ENCODE results near the gene PLA2G2A.
"Not testable (repeated sequence)": the region's sequence is repeated elsewhere in the genome, so short reads cannot be mapped to it uniquely, and the experiment has no call there.

Gene PLA2G2A

DNA sequence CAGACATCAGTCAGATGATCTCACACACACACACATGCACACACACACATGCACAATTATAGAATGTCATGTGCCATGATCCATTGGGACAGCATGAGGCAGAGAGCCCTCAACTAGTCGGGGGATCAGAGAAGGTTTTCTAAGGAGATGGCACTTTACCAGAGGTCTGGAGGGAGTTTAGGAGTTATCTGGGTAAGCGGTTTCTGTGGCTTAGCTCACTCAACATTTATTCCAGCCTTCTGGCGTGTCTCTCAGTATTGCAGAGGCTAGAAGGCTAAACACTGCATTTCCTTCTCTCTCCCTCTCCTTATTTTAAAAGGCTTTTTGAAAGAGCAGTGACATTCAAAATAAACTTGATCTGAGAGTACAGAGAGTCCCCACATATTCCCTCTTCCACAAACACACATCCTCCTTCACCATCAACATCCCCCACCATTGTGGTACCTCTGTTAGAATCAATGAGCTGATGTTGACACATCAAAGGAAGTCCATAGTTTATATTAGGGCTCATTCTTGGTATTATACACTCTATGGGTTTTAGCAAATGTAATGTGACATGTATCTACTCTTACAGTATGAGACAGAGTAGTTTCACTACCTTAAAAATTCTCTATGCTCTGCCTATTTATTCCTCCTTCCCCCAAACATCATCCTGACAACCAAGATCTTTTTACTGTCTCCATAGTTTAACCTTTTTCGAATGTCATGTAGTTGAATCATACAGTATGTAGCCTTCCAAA is 9.0 kb upstream of the PLA2G2A start:
- H3K4me1 ChIP-seq (ENCODE audit: control insufficient read depth, insufficient read depth, low read length): peaks cover 2% of the 10 kb centered on the region
- WGBS, 2 experiments: 89 to 92% methylated on average over 4 of the region's 4 CpGs
- no peaks in the 10 kb centered on the region for H3K9me3 ChIP-seq (ENCODE audit: control insufficient read depth, low read length)
- H3K36me3 ChIP-seq (ENCODE audit: control insufficient read depth, insufficient read depth, low read length): no peaks in the 10 kb centered on the region
- H3K27ac ChIP-seq (ENCODE audit: insufficient read depth, low read depth, low read length, poor library complexity, severe bottlenecking): no peak overlapping the region
- H3K27me3 ChIP-seq (ENCODE audit: control insufficient read depth, insufficient read depth, low read length, poor library complexity, severe bottlenecking): no peaks in the 10 kb centered on the region
- H3K4me3 ChIP-seq (ENCODE audit: insufficient read depth, low read depth, low read length): no peak overlapping the region

DNA sequence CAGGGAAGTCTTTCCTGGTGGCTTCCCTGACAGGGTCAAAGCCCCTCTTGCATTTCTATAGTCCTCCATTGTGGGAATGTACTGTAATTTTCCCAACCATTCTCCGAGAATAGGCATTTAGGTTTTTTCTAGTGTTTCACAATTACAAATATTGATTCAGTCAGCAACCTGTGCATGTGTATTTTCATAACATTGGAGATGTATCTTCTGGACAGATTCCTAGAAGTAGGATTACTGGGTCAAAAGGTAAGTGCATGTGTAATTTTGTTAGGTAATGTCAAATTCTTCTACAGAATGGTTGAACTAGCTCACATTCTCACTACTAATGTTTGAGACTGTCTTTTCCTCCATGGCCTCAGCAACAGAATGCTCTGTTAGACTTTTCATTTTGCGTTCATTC is 8.3 kb upstream of the PLA2G2A start:
- Histone ChIP-seq H3K27ac (ENCODE audit: insufficient read depth, low read depth, low read length, poor library complexity, severe bottlenecking) (no peak overlapping the region), H3K4me3 (ENCODE audit: insufficient read depth, low read depth, low read length) (no peak overlapping the region), H3K27me3 (ENCODE audit: control insufficient read depth, insufficient read depth, low read length, poor library complexity, severe bottlenecking) (no peaks in the 10 kb centered on the region), H3K36me3 (ENCODE audit: control insufficient read depth, insufficient read depth, low read length) (no peaks in the 10 kb centered on the region), H3K9me3 (ENCODE audit: control insufficient read depth, low read length) (no peaks in the 10 kb centered on the region), H3K4me1 (ENCODE audit: control insufficient read depth, insufficient read depth, low read length) (peaks cover 2% of the 10 kb centered on the region)
- WGBS, 2 experiments: 93 to 100% methylated on average over 2 of the region's 2 CpGs

- not testable (repeated sequence) for H3K27me3 ChIP-seq (ENCODE audit: control insufficient read depth, insufficient read depth, low read length, poor library complexity, severe bottlenecking); H3K4me1 ChIP-seq (ENCODE audit: control insufficient read depth, insufficient read depth, low read length); H3K9me3 ChIP-seq (ENCODE audit: control insufficient read depth, low read length); H3K4me3 ChIP-seq (ENCODE audit: insufficient read depth, low read depth, low read length); H3K36me3 ChIP-seq (ENCODE audit: control insufficient read depth, insufficient read depth, low read length); H3K27ac ChIP-seq (ENCODE audit: insufficient read depth, low read depth, low read length, poor library complexity, severe bottlenecking)
- WGBS, 2 experiments: 93 to 95% methylated on average over 32 of the region's 32 CpGs
Observed at GRCh38 chr1:19984409-19985016, 5.1 kb upstream of the PLA2G2A start.

DNA sequence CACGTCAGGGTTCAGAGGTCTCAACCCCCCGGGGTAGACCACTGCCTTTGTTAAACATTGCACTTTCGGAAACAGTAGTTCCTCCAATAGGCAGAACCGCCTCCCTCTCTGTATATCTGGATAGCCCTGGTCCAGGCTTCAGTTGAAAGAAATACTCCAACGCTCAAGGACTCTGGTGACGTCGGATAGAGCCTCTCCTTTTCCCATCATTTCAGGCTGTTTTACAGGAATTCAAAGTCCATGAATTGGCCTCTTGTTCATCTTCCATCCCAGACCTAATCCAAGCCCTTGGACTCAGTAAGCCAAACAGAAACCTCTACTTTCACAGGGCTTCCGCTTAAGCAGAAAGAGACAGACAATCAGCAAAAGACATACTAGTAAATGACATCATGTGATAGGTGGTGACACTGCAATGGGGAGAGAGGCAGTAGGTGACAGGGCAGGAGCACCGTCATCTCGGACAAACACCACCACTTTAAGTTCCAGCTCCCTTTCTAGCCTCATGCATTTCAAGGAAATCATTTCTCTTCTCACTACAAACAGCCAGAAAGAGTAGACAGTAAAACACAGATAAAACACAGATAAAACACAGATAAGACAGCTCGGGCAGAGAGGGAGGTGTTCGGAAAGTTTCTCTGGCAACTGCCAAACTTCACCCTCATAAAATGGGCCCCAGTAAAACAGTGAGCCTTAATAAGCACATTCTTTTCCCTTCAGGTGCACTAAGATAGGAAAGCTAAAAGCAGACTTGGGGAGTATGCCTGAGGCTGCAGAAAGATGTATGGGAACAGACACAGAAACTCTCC is 2.3 kb upstream of the PLA2G2A start:
- Histone ChIP-seq H3K36me3 (ENCODE audit: control insufficient read depth, insufficient read depth, low read length) (no peaks in the 10 kb centered on the region), H3K9me3 (ENCODE audit: control insufficient read depth, low read length) (no peaks in the 10 kb centered on the region), H3K27me3 (ENCODE audit: control insufficient read depth, insufficient read depth, low read length, poor library complexity, severe bottlenecking) (no peaks in the 10 kb centered on the region), H3K27ac (ENCODE audit: insufficient read depth, low read depth, low read length, poor library complexity, severe bottlenecking) (no peak overlapping the region), H3K4me3 (ENCODE audit: insufficient read depth, low read depth, low read length) (no peak overlapping the region), H3K4me1 (ENCODE audit: control insufficient read depth, insufficient read depth, low read length) (no peaks in the 10 kb centered on the region)
- WGBS, 2 experiments: 85 to 87% methylated on average over 11 to 12 of the region's 12 CpGs

GRCh38 chr1:19981170-19981506 is 1.7 kb upstream of the PLA2G2A start:
- no peaks in the 10 kb centered on the region for H3K4me1 ChIP-seq (ENCODE audit: control insufficient read depth, insufficient read depth, low read length)
- no peak overlapping the region for H3K4me3 ChIP-seq (ENCODE audit: insufficient read depth, low read depth, low read length)
- no peaks in the 10 kb centered on the region for H3K27me3 ChIP-seq (ENCODE audit: control insufficient read depth, insufficient read depth, low read length, poor library complexity, severe bottlenecking)
- no peaks in the 10 kb centered on the region for H3K9me3 ChIP-seq (ENCODE audit: control insufficient read depth, low read length)
- no peak overlapping the region for H3K27ac ChIP-seq (ENCODE audit: insufficient read depth, low read depth, low read length, poor library complexity, severe bottlenecking)
- H3K36me3 ChIP-seq (ENCODE audit: control insufficient read depth, insufficient read depth, low read length): no peaks in the 10 kb centered on the region
- WGBS, 2 experiments: 88 to 93% methylated on average over 1 of the region's 1 CpG

GRCh38 chr1:19980314-19980713 is 896 bp upstream of the PLA2G2A start:
- 92 to 99% methylated on average over 3 of the region's 3 CpGs for WGBS, 2 experiments
- no peak overlapping the region for H3K4me3 ChIP-seq (ENCODE audit: insufficient read depth, low read depth, low read length)
- no peak overlapping the region for H3K27ac ChIP-seq (ENCODE audit: insufficient read depth, low read depth, low read length, poor library complexity, severe bottlenecking)
- no peaks in the 10 kb centered on the region for H3K9me3 ChIP-seq (ENCODE audit: control insufficient read depth, low read length)
- H3K4me1 ChIP-seq (ENCODE audit: control insufficient read depth, insufficient read depth, low read length): no peaks in the 10 kb centered on the region
- no peaks in the 10 kb centered on the region for H3K36me3 ChIP-seq (ENCODE audit: control insufficient read depth, insufficient read depth, low read length)
- no peaks in the 10 kb centered on the region for H3K27me3 ChIP-seq (ENCODE audit: control insufficient read depth, insufficient read depth, low read length, poor library complexity, severe bottlenecking)

- H3K4me3 ChIP-seq (ENCODE audit: insufficient read depth, low read depth, low read length): no peak overlapping the region
- WGBS, 2 experiments: 95% methylated on average over 9 of the region's 9 CpGs
- H3K27ac ChIP-seq (ENCODE audit: insufficient read depth, low read depth, low read length, poor library complexity, severe bottlenecking): no peak overlapping the region
- no peaks in the 10 kb centered on the region for H3K27me3 ChIP-seq (ENCODE audit: control insufficient read depth, insufficient read depth, low read length, poor library complexity, severe bottlenecking)
- H3K36me3 ChIP-seq (ENCODE audit: control insufficient read depth, insufficient read depth, low read length): no peaks in the 10 kb centered on the region
- no peaks in the 10 kb centered on the region for H3K9me3 ChIP-seq (ENCODE audit: control insufficient read depth, low read length)
- H3K4me1 ChIP-seq (ENCODE audit: control insufficient read depth, insufficient read depth, low read length): no peaks in the 10 kb centered on the region
Observed at GRCh38 chr1:19978143-19978542, 1.3 kb downstream of the PLA2G2A start.

GRCh38 chr1:19976317-19977003 is 3.0 kb downstream of the PLA2G2A start:
- no peaks in the 10 kb centered on the region for H3K36me3 ChIP-seq (ENCODE audit: control insufficient read depth, insufficient read depth, low read length)
- H3K4me3 ChIP-seq (ENCODE audit: insufficient read depth, low read depth, low read length): no peak overlapping the region
- WGBS, 2 experiments: 91 to 96% methylated on average over 7 of the region's 7 CpGs
- no peaks in the 10 kb centered on the region for H3K4me1 ChIP-seq (ENCODE audit: control insufficient read depth, insufficient read depth, low read length)
- H3K27me3 ChIP-seq (ENCODE audit: control insufficient read depth, insufficient read depth, low read length, poor library complexity, severe bottlenecking): no peaks in the 10 kb centered on the region
- no peaks in the 10 kb centered on the region for H3K9me3 ChIP-seq (ENCODE audit: control insufficient read depth, low read length)
- H3K27ac ChIP-seq (ENCODE audit: insufficient read depth, low read depth, low read length, poor library complexity, severe bottlenecking): no peak overlapping the region

GRCh38 chr1:19975423-19976193 is 3.8 kb downstream of the PLA2G2A start:
- Histone ChIP-seq H3K27ac (ENCODE audit: insufficient read depth, low read depth, low read length, poor library complexity, severe bottlenecking) (no peak overlapping the region), H3K4me1 (ENCODE audit: control insufficient read depth, insufficient read depth, low read length) (no peaks in the 10 kb centered on the region), H3K9me3 (ENCODE audit: control insufficient read depth, low read length) (no peaks in the 10 kb centered on the region), H3K27me3 (ENCODE audit: control insufficient read depth, insufficient read depth, low read length, poor library complexity, severe bottlenecking) (no peaks in the 10 kb centered on the region), H3K36me3 (ENCODE audit: control insufficient read depth, insufficient read depth, low read length) (no peaks in the 10 kb centered on the region), H3K4me3 (ENCODE audit: insufficient read depth, low read depth, low read length) (no peak overlapping the region)
- WGBS, 2 experiments: 64 to 67% methylated on average over 6 of the region's 6 CpGs
